Esophagus muscularis mucosa (tissue), 4 donors: Measurements from ENCODE around the gene PPP1R37. TPM values are rescaled to one million over a fixed set of nuclear protein-coding genes. Genes with fewer than 3 reads are reported as not detected.

Experiments
- DNase-seq: peaks from one replicate; pipeline ENCODE4 v3.0.0-alpha.2; 2017; ENCODE audit errors: extremely low spot score
- H3K27ac ChIP-seq, 4 donors: fragments of 200-600 bp; sonication (generic); replicated peaks in 1 of 4; 1 replicate in 3 of 4; 2 replicates in 1 of 4; pipeline ENCODE4 v1.5.1; 2016 to 2019; ENCODE audit warnings: mild to moderate bottlenecking in 1 of 4
- H3K27me3 ChIP-seq, 4 donors: fragments of 200-600 bp; sonication (generic); one replicate each; pipeline versions ENCODE4 v1.5.1 to v1.6.0; 2016 to 2019
- H3K36me3 ChIP-seq, 4 donors: fragments of 200-600 bp; sonication (generic); one replicate each; pipeline ENCODE4 v1.5.1; 2016 to 2019
- H3K4me1 ChIP-seq, 4 donors: fragments of 200-600 bp; sonication (generic); one replicate each; pipeline ENCODE4 v1.5.1; 2016 to 2019
- H3K4me3 ChIP-seq, 4 donors: fragments of 200-600 bp; sonication (generic); 1 replicate in 2 of 4; 2 replicates in 2 of 4; pipeline ENCODE4 v1.5.1; 2016 to 2019; ENCODE audit warnings: mild to moderate bottlenecking in 4 of 4, moderate library complexity in 1 of 4
- H3K9me3 ChIP-seq, 4 donors: fragments of 200-600 bp; sonication (generic); 1 replicate in 3 of 4; 2 replicates in 1 of 4; pipeline ENCODE4 v1.5.1; 2016 to 2019
- EP300 ChIP-seq: sonication (generic); formaldehyde crosslinking; IDR thresholded peaks from one replicate; pipeline ENCODE4 v1.6.1; 2017; ENCODE audit warnings: antibody characterized with exemption
- POLR2A ChIP-seq: fragments of 450-650 bp; IDR thresholded peaks from one replicate; pipeline ENCODE4 v1.6.1; 2017; ENCODE audit warnings: antibody characterized with exemption, moderate library complexity, mild to moderate bottlenecking, low read depth
- POLR2AphosphoS5 ChIP-seq, 2 donors: sonication (generic); formaldehyde crosslinking; IDR thresholded peaks; one replicate each; pipeline ENCODE4 v1.6.1; 2017; ENCODE audit warnings: antibody characterized with exemption in 2 of 2
- WGBS: methylation state at CpG from one replicate; pipeline ENCODE4 v1.1.5; 2018; 5-methylcytosine and 5-hydroxymethylcytosine counted together
- intact Hi-C: fragments of 100-400 bp; cut with DNase I; formaldehyde crosslinking; loops from one replicate; pipeline ENCODE4 v1.15.1; 2023
- total RNA-seq, 4 donors: library from RNA; depleted of rRNA; stranded (reverse); fragments of >200 nt; gene quantifications; one replicate each; pipeline versions ENCODE4 v1.1.0 to v1.2.1, GENCODE V29; 2016
- TF ChIP-seq, protein P1 (sequence below), 3 experiments: fragments of 200-600 bp in 2 of 3; fragments of 450-650 bp in 1 of 3; sonication (generic) in 2 of 3; IDR thresholded peaks; one replicate each; pipeline ENCODE4 v1.5.1; 2017 to 2019; ENCODE audit warnings: antibody characterized with exemption in 3 of 3, mild to moderate bottlenecking in 2 of 3, moderate library complexity in 1 of 3

Gene PPP1R37
- total RNA-seq, 4 donors from 2014 or later: 21.0 to 46.7 (median 28.3) TPM

DNA sequence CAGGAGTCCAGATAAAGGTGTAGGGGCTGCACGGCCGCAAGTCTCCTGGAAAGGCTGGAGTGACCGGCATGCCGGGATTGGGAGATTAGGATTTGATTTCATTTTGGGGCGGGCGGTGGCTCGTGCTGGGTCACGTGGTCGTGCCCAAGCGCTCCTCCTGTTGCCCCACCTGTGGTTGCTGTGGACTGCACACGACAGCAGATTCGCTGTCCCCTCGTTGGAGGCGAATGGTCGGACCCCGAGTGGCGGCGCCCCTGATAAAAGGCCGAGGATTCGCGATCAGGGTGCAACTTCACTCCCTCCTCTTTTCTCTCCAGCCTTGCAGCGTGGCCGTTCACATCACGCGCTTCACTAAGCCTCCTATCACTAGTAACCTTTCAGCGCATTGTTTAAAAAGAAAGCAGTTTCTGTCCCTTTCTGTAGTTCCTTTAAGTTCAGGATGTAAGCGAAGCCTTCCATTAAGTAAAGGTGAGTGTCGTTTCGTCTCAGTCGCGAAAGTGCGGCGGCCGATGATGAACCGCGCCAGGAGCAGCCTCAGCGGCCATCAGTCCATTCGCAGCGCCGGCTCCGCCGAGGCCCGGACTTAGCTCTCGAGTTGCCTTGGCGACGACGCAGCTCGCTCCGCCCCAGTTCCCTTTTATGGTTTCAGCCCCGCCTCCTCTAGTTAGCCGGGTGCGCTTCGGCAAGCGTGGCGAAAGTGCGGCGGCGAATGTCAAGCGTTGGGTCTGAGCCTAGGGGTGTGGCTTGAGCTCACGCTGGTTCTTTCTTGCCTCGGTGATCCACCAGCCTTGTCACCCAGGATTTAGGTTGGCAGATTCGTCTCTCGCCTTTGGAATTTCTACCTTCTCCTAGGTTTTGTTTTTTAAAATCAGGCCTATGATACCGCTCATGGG lies 1.7 kb upstream of the PPP1R37 start:
- H3K36me3 ChIP-seq: peaks cover 0 to 34% (median 20%) of the 10 kb centered on the region in 4 donors
- intact Hi-C loops: loop anchor here (5.0 kb wide), 1 partner anchor 86 kb away; the partner anchor contains the start of genes BLOC1S3 and TRAPPC6A
- H3K4me3 ChIP-seq: peak overlapping the region; percentile 90 to 98 (median 96)
- H3K4me1 ChIP-seq: peaks cover 35 to 49% (median 47%) of the 10 kb centered on the region in 4 donors
- no peak for TF ChIP-seq EP300
- peak; percentile 84 to 94 for TF ChIP-seq POLR2AphosphoS5 (IDR thresholded peaks at IDR 0.05)
- TF ChIP-seq, protein P1, sequence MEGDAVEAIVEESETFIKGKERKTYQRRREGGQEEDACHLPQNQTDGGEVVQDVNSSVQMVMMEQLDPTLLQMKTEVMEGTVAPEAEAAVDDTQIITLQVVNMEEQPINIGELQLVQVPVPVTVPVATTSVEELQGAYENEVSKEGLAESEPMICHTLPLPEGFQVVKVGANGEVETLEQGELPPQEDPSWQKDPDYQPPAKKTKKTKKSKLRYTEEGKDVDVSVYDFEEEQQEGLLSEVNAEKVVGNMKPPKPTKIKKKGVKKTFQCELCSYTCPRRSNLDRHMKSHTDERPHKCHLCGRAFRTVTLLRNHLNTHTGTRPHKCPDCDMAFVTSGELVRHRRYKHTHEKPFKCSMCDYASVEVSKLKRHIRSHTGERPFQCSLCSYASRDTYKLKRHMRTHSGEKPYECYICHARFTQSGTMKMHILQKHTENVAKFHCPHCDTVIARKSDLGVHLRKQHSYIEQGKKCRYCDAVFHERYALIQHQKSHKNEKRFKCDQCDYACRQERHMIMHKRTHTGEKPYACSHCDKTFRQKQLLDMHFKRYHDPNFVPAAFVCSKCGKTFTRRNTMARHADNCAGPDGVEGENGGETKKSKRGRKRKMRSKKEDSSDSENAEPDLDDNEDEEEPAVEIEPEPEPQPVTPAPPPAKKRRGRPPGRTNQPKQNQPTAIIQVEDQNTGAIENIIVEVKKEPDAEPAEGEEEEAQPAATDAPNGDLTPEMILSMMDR (IDR thresholded peaks at IDR 0.05): peak in 1 of 3 experiments; percentile 6
- H3K27ac ChIP-seq: peak overlapping the region; percentile 85 to 91 (median 88)
- WGBS: 11% methylated on average over 34 of the region's 64 CpGs
- no peaks in the 10 kb centered on the region for H3K27me3 ChIP-seq
- no peaks in the 10 kb centered on the region for H3K9me3 ChIP-seq
- DNase-seq: peak; percentile 99

DNA sequence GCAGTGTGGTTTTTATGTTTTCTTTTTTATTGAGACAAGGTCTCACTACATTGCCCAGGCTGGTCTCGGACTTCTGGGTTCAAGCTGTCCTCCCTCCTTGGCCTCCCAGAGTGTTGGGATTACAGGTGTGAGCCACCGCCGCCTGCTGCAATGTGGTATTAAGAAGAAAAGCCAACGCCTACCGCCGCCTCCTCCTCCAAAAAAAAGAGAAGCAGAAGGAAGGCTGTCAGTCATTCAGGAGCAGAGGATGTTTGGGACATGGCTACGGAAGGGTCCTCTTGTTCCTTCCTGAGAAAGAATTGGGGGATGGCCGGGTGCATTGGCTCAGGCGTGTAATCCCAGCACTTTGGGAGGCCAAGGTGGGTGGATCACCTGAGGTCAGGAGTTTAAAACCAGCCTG lies 1.2 kb downstream of the PPP1R37 start:
- WGBS: 78% methylated on average over 9 of the region's 9 CpGs
- Histone ChIP-seq H3K27ac (no peak overlapping the region), H3K27me3 (no peaks in the 10 kb centered on the region), H3K4me1 (peaks cover 59 to 77% (median 76%) of the 10 kb centered on the region in 4 donors), H3K4me3 (peak overlapping the region; percentile 90 to 98 (median 96)), H3K9me3 (no peaks in the 10 kb centered on the region), H3K36me3 (peaks cover 0 to 11% (median 8%) of the 10 kb centered on the region in 4 donors)
- intact Hi-C loops: loop anchor here (5.0 kb wide), 1 partner anchor 83 kb away; the partner anchor contains the start of genes BLOC1S3 and TRAPPC6A
- TF ChIP-seq EP300: no peak
- no peak for TF ChIP-seq POLR2A
- TF ChIP-seq, protein P1 (IDR thresholded peaks at IDR 0.05): no peak
- no peak for TF ChIP-seq POLR2AphosphoS5 (IDR thresholded peaks at IDR 0.05)
- no peak for DNase-seq

DNA sequence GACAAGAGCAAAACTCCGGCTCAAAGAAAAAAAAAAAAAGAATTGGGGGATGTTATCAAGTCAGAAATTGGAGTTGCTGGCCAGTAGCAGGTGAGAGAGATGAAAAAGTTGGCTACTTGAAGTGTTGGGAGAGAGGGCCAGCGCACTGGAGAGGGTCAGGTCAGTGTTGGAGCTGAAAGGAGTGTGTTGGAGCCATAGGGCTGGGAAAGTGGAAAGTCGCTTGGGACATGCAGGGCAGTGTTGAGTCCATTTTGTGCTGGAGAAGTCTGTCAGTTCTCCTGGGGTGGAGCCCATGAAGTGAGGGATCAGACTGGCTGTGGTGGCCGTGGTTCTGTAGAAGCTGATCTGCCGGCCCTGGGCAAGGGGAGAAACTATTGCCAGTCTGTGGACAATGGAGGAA lies 1.7 kb downstream of the PPP1R37 start:
- no peaks in the 10 kb centered on the region for H3K27me3 ChIP-seq
- no peaks in the 10 kb centered on the region for H3K9me3 ChIP-seq
- H3K4me3 ChIP-seq: peak overlapping the region in 1 of 4 donors; percentile 95
- WGBS: 80% methylated on average over 5 of the region's 5 CpGs
- peaks cover 63 to 83% (median 81%) of the 10 kb centered on the region in 4 donors for H3K4me1 ChIP-seq
- no peak for DNase-seq
- H3K36me3 ChIP-seq: peaks cover 0 to 11% (median 8%) of the 10 kb centered on the region in 4 donors
- intact Hi-C loops: loop anchor here (5.0 kb wide), 1 partner anchor 83 kb away; the partner anchor contains the start of genes BLOC1S3 and TRAPPC6A
- TF ChIP-seq, protein P1 (IDR thresholded peaks at IDR 0.05): no peak
- no peak for TF ChIP-seq POLR2A
- no peak for TF ChIP-seq EP300
- TF ChIP-seq POLR2AphosphoS5 (IDR thresholded peaks at IDR 0.05): no peak
- no peak overlapping the region for H3K27ac ChIP-seq

DNA sequence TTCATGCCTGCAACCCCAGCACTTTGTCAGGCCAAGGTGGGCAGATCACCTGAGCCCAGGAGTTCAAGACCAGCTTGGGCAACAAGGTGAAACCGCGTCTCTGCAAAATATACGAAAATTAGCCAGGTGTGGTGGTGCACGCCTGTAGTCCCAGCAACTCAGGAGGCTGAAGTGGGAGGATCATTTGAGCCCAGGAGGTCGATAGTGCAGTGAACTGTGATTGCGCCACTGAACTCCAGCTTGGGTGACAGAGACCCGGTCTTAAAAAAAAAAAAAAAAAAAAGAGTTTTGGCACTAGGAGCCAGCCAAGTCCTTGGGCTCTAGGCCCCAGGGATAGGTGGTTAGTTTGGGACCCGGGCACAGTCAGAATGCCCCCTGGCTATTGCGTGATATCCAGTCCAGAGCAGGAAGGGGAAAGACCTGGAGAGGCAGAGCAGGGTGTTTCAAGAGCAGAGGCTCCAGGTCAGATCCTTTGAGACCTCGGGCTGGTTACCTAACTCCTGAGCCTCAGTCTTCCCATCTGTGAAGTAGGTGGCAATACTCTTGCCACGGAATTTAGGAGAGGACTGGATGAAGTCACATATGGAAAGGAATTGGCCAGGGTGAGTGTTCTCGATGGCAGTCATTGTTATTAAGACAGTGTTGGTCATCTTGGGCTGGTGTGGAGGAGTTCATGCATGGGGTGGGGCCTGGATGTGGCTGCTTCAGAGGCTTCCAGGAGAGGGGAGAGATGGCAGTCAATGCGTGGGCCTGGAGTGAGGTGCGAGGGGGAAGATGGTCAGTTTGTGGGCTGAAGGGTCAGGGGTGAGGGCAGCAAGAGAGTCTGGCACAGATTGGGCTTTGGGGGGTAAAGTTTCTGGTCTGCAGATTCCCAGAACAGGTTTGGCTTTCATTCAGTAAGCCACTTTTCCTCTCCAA lies 2.8 kb downstream of the PPP1R37 start:
- Histone ChIP-seq H3K4me1 (peaks cover 67 to 89% (median 88%) of the 10 kb centered on the region in 4 donors), H3K36me3 (peaks cover 0 to 6% (median under 1%) of the 10 kb centered on the region in 4 donors), H3K9me3 (no peaks in the 10 kb centered on the region), H3K27me3 (no peaks in the 10 kb centered on the region), H3K4me3 (no peak overlapping the region), H3K27ac (no peak overlapping the region)
- no peak for DNase-seq
- TF ChIP-seq POLR2A (no peak), EP300 (no peak), POLR2AphosphoS5 (IDR thresholded peaks at IDR 0.05) (no peak)
- TF ChIP-seq, protein P1 (IDR thresholded peaks at IDR 0.05): no peak
- WGBS: 90% methylated on average over 14 of the region's 14 CpGs
- intact Hi-C loops: no loop called here
